Measurements from ENCODE around the gene DUSP8.
"Not testable (repeated sequence)": the region's sequence is repeated elsewhere in the genome, so short reads cannot be mapped to it uniquely, and the experiment has no call there.

DUSP8 gene

GRCh38 chr11:1572197-1573076, at the start of gene DUSP8:
DUSP8 (minus strand) TSS chr11:1572271; CDS start chr11:1565826, 6,445 bp downstream.
- peak; percentile 59 for DNase-seq

GRCh38 chr11:1619449-1619848, 47.4 kb upstream of the DUSP8 start:
- DNase-seq: no peak

GRCh38 chr11:1618231-1618630, 46.2 kb upstream of the DUSP8 start:
- no peak for DNase-seq

GRCh38 chr11:1608363-1608762, 36.3 kb upstream of the DUSP8 start, which contains the start of gene KRTAP5-3:
KRTAP5-3 (minus strand) TSS chr11:1608463; CDS start chr11:1608385, 78 bp downstream.
- no peak for DNase-seq

GRCh38 chr11:1607901-1608300, 35.8 kb upstream of the DUSP8 start:
- DNase-seq: not testable (repeated sequence)

- not testable (repeated sequence) for DNase-seq
Observed at GRCh38 chr11:1607156-1607845, 35.2 kb upstream of the DUSP8 start.

- DNase-seq: not testable (repeated sequence)
Observed at GRCh38 chr11:1605923-1606322, 33.9 kb upstream of the DUSP8 start.

- no peak for DNase-seq
Observed at GRCh38 chr11:1604711-1605110, 32.6 kb upstream of the DUSP8 start.

- DNase-seq: no peak
Observed at GRCh38 chr11:1604181-1604580, 32.1 kb upstream of the DUSP8 start.

- DNase-seq: no peak
Observed at GRCh38 chr11:1603629-1604028, 31.6 kb upstream of the DUSP8 start.

GRCh38 chr11:1601663-1602062, 29.6 kb upstream of the DUSP8 start:
- not testable (repeated sequence) for DNase-seq

GRCh38 chr11:1600626-1601025, 28.6 kb upstream of the DUSP8 start:
- no peak for DNase-seq

- DNase-seq: no peak
Observed at GRCh38 chr11:1598816-1599215, 26.7 kb upstream of the DUSP8 start.

GRCh38 chr11:1598406-1598805, 26.3 kb upstream of the DUSP8 start:
- not testable (repeated sequence) for DNase-seq

- no peak for DNase-seq
Observed at GRCh38 chr11:1597994-1598380, 25.9 kb upstream of the DUSP8 start, which contains the start of gene KRTAP5-2. KRTAP5-2 (minus strand) TSS chr11:1598294; CDS start chr11:1598250, 44 bp downstream.

- no peak for DNase-seq
Observed at GRCh38 chr11:1597331-1597993, 25.4 kb upstream of the DUSP8 start.

- DNase-seq: not testable (repeated sequence)
Observed at GRCh38 chr11:1596576-1597121, 24.6 kb upstream of the DUSP8 start.

- DNase-seq: not testable (repeated sequence)
Observed at GRCh38 chr11:1595994-1596575, 24.0 kb upstream of the DUSP8 start.

- DNase-seq: no peak
Observed at GRCh38 chr11:1592628-1593027, 20.6 kb upstream of the DUSP8 start.

- DNase-seq: no peak
Observed at GRCh38 chr11:1589996-1590395, 17.9 kb upstream of the DUSP8 start.

- not testable (repeated sequence) for DNase-seq
Observed at GRCh38 chr11:1589191-1589963, 17.3 kb upstream of the DUSP8 start.

- no peak for DNase-seq
Observed at GRCh38 chr11:1586699-1587098, 14.6 kb upstream of the DUSP8 start.

Measured in NCI-H2081 treated with DMSO at 0.1 percent for 48 hours (cell line).